ENCODE measurements around the gene MXD4. TPM values are rescaled to one million over a fixed set of nuclear protein-coding genes. Genes with fewer than 3 reads are reported as not detected.
"Not testable (repeated sequence)": the region's sequence is repeated elsewhere in the genome, so short reads cannot be mapped to it uniquely, and the experiment has no call there.

The MXD4 gene
- total RNA-seq, 1 donor from 2014 or later: 44.0 TPM

GRCh38 chr4:2245057-2245786 is 16.7 kb downstream of the MXD4 start:
- DNase-seq (no peak), ATAC-seq (no peak)
- intact Hi-C loops (cut with micrococcal nuclease): no loop called here

DNA sequence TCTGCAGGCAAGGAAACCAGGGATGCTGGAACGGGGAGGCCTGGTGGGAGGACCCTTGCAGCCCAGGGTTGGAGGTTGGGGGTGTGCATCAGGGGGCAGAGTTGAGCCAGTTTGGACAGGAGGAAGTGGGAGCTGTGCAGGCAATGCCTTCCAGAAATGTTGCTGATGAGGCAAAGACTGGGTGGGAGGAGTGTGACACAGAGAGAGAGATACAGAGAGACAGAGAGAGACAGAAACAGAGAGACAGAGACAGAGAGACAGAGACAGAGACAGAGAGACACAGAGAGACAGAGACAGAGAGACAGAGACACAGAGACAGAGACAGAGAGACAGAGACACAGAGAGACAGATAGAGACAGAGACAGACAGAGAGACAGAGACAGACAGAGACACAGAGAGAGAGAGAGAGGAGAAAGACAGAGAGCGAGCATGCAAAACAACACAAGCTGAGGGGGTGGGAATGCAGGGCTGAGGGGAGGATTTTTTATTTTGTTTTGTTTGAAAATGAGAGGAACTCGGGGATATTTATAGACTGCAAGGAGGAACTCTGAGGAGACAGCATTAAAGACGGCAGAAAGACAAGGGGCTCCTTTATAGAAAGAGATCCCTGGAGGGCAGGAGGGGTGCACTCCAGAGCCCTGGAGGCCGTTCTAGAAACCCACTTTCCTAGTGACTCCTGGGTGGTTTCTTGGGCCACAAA is 18.1 kb downstream of the MXD4 start:
- DNase-seq: peak; percentile 53
- intact Hi-C loops (cut with micrococcal nuclease): no loop called here
- ATAC-seq: peak; percentile 40

DNA sequence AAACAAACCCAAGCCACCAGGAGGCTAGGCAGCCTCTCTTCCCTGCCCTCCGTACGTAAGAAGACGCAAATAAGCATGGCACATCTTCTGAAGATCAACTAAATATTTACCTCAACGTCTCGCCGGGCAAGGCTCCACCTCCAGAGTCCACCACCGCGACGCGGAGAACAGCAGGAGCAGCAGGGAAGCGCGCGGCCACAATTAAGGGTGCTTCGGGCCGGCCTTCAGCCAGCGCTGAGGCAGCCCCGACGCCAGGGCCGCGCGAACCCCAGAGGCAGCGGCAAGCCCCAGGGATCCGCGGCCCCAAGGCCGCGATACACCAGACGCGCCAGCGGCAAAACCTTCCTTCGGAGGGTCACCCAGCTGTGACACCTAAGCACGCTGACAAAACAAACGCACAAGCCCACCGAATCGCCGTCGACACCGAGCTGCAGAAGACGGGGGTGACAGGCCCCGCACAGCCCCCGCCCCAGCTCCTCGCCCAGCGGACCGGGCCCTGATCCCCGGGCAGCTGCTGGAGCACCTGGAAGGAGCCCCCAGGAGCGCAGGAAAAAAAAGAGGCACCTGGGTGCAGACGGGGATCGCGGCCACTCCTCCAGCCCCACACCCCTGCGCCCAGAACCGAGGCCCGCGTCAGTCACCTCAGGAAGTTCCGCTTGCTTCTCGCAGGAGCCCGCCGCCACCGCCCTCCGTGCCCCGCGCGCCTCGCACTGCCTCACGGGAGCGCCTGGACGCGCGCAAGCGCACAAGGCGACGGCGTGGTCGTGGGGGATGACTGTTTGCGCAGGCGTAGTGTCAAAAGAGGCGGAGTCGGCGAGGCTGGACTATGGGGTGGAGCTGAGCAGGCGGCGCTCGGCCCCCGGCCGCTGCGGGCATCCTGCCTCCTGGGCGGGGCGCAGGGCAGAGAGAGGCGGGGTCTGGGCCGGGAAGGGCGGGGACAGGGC is 20.2 kb downstream of the MXD4 start, which contains the start of the genes HAUS3 and POLN:
HAUS3 (minus strand) TSS at position 712 of the 944 bp plus-strand sequence. CDS start 1,175 bp downstream, outside the sequence.
POLN (minus strand) TSS at position 712 of the 944 bp plus-strand sequence. CDS start 12,890 bp downstream, outside the sequence.
- peak; percentile 97 for ATAC-seq
- peak; percentile 99 for DNase-seq
- intact Hi-C loops (cut with micrococcal nuclease): no loop called here

DNA sequence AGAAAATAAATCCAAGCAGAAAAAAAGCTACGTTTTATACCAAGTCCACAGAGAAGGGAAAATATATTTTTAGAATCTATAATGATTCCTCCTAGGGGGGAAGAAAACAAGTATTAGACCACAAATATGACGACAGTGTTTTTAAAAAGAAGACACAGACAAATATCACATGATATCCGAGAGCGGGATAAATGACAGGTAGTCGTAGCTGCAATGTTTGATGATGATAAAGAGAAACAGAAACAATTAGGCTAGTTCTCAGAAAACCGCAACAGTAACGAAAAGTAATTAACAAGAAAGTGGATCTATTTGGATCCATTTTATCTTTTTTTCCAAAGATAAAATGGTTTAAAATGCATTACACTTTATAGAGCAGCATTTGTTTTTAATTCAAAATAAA is 20.9 kb downstream of the MXD4 start:
- no peak for DNase-seq
- intact Hi-C loops (cut with micrococcal nuclease): no loop called here
- ATAC-seq: no peak

DNA sequence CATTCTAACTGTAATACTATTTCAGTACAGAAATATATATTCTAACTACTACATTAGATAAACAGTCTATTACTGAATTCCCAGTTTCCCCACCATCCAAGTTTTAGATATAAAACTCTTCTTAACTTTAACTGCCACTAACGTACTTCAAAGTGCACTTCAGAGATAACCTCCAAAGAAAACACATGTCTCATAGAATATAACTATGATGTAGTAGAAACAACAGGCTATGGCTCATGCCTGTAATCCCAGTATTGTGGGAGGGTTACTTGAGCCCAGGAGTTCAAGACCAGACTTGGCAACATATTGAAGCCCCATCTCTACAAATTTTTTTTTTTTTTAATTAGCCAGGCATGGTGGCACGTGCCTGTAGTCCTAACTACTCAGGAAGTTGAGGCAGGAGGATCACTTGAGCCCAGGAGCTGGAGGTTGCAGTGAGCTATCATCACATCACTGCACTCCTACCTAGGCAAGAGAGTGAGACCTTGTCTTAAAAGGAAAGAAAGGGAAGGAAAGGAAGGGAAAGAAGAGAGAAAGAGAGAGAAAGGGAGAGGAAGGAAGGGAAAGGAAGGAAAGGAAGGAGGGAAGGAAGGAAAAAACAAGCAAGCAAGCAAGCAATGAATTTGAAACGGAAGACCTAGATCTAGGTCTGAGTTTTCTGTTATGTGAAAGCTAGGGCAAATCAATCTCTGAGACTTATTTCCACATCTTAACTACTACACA is 24.8 kb downstream of the MXD4 start:
- no peak for DNase-seq
- ATAC-seq: no peak
- intact Hi-C loops (cut with micrococcal nuclease): no loop called here

DNA sequence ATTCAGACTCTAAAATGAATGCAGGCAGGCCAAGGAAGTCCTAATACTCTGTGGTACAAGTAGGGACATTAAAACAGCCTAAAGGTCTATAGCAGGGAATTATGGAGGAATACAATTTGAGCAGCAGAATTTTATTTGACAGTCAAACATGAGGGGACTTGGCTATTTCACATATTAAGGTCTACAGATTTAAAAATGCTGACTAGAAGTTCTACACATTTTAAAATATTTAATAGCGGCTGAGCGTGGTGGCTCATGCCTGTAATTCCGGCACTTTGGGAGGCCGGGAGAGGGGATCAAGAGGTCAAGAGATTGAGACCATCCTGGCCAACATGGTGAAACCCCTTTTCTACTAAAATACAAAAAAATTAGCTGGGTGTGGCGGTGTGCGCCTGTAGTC is 30.8 kb downstream of the MXD4 start:
- intact Hi-C loops (cut with micrococcal nuclease): no loop called here
- ATAC-seq: no peak
- DNase-seq: no peak

GRCh38 chr4:2226261-2226660 is 35.6 kb downstream of the MXD4 start:
- intact Hi-C loops (cut with micrococcal nuclease): loop anchor here (10.0 kb wide), 1 partner anchor 239 kb away; the partner anchor contains the start of gene RNF4
- DNase-seq (no peak), ATAC-seq (no peak)

GRCh38 chr4:2222838-2223237 is 39.1 kb downstream of the MXD4 start:
- intact Hi-C loops (cut with micrococcal nuclease): loop anchor here (10.0 kb wide), 1 partner anchor 242 kb away; the partner anchor contains the start of gene RNF4
- ATAC-seq: no peak
- DNase-seq: no peak

DNA sequence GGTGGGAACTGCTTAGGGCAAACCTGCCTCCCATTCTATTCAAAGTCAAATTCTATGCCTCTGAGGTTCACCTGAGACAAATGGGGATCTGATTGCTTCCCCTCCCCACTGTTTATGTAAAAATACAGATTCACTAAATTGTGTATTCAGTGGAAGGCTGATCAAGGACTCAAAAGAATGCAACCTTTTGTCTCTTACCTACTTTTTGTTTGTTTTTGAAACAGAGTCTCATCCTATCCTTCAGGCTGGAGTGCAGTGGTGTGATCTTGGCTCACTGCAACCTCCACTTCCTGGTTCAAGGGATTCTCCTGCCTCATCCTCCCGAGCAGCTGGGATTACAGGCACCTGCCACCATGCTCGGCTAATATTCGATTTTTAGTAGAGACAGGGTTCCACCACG is 40.5 kb downstream of the MXD4 start:
- ATAC-seq, DNase-seq: not testable (repeated sequence)
- intact Hi-C loops (cut with micrococcal nuclease): loop anchor here (10.0 kb wide), 1 partner anchor 243 kb away; the partner anchor contains the start of gene RNF4

DNA sequence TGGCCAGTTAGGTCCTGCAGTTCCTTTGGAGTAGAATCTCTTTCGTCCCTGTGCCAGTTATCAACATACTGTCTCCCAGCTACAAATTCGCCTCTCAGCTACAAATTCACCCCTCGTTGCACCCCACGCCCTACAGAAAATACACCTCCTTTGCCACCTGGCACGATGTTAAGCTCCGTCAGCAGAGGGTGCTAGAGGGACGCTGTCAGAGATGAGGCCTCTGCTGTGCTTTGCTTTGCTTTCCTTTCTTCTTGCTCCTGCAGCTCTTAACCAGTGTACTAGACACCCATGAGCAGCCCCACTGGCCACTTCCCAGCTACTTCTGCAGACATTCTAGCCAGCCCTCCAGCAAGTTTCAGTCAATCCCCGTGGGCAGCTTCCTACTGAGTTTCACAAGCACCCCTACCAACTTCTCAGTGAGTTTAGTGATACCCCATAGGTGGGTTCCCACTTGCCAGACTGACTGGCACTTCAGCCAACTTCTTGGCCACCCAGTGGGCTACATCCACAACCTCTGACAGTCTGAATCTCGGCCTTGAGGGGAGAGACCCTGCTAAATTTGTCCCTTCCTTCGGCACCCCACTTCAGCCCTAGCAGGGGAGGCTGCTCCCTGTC is 41.8 kb downstream of the MXD4 start:
- intact Hi-C loops (cut with micrococcal nuclease): loop anchor here (10.0 kb wide), 1 partner anchor 245 kb away; the partner anchor contains the start of gene RNF4
- peak; percentile 92 for ATAC-seq
- DNase-seq: peak; percentile 78

DNA sequence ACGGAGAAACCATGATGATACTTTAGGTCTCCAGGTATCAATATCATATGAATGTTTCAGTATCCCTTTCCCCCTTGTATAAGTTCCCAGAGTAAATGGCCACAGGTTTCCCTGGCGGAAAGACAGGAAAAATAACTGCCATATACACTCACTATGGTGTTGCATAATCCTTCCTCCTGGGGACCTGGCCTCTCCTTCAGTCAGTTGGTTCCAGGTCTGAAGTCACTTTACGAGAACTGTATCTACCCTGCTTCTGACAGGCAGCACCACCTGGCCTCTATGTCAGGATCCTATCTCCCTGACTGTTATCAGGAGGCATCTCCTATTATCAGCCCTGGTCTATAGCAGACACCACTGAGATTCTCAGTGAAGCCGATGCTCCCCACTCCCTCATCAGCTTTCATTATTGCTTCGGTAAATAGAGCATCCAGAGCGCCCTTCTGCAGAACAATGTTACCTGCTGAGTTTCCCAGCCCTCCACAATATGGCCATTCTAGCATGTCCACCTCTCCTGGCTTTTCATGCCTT is 42.6 kb downstream of the MXD4 start:
- DNase-seq: no peak
- peak; percentile 11 for ATAC-seq
- intact Hi-C loops (cut with micrococcal nuclease): no loop called here

- ATAC-seq (no peak), DNase-seq (no peak)
- intact Hi-C loops (cut with micrococcal nuclease): no loop called here
These were observed 43.5 kb downstream of the MXD4 start for GRCh38 chr4:2218436-2218835.

- ATAC-seq: no peak
- intact Hi-C loops (cut with micrococcal nuclease): no loop called here
These were observed 44.2 kb downstream of the MXD4 start for GRCh38 chr4:2217726-2218125.

DNA sequence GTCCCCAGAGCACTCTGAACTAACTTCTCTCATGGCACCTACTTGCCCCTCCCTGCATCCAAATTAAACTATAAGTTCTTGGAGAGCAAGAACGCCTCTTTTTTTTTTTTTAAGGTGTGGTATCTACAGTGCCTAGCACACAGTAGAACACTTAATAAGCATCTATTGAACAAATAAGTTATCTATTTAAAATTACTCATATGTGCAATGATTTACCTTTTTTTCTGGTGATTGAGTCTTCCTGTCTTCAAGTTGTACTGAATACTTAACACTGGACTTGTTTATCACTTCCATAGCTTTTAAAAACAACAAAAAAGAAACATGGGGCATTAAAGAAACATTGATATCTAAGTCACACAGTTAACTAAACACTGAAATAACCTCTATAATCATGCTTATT is 49.1 kb downstream of the MXD4 start:
- no peak for DNase-seq

More at GRCh38 chr4:2217726-2218125, 44.2 kb downstream of the MXD4 start:
- no peak for DNase-seq

DNA sequence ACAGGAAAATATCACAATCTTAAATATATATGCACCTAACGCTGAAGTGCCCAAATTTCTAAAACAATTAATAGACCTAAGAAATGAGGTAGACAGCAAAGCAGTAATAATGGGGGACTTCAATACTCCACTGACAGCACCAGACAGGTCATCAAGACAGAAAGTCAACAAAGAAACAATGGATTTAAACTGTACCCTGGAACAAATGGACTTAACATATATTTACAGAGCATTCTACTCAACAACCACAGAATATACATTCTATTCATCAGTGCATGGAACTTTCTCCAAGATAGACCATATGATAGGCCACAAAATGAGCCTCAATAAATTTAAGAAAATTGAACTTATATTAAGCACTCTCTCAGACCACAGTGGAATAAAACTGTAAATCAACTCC is 59.1 kb downstream of the MXD4 start:
- ATAC-seq; intact Hi-C loops (cut with micrococcal nuclease); DNase-seq: not testable (repeated sequence)

More for the DNA sequence above, 49.1 kb downstream of the MXD4 start:
- intact Hi-C loops (cut with micrococcal nuclease): no loop called here
- no peak for ATAC-seq

Data from left ventricle myocardium superior (tissue), 1 donor.